ENCODE measurements around the gene FTSJ3. TPM values are rescaled to one million over a fixed set of nuclear protein-coding genes. Genes with fewer than 3 reads are reported as not detected.

FTSJ3 gene
- total RNA-seq, 2 donors from 2014 or later: 22.7 to 30.9 TPM

GRCh38 chr17:63821804-63822203 lies 5.7 kb downstream of the FTSJ3 start:
- H3K9me3 ChIP-seq: no peaks in the 10 kb centered on the region
- intact Hi-C loops (cut with DNase I): no loop called here
- peaks cover 9 to 45% of the 10 kb centered on the region in 2 donors for H3K36me3 ChIP-seq (replicated peaks in 1 of 2; ENCODE audit: insufficient read depth in 1 of 2, low read depth in 2 of 2)
- H3K27ac ChIP-seq: no peak overlapping the region
- ATAC-seq (no peak), DNase-seq (no peak)
- peaks cover 31% of the 10 kb centered on the region for H3K4me1 ChIP-seq
- TF ChIP-seq, protein P1, sequence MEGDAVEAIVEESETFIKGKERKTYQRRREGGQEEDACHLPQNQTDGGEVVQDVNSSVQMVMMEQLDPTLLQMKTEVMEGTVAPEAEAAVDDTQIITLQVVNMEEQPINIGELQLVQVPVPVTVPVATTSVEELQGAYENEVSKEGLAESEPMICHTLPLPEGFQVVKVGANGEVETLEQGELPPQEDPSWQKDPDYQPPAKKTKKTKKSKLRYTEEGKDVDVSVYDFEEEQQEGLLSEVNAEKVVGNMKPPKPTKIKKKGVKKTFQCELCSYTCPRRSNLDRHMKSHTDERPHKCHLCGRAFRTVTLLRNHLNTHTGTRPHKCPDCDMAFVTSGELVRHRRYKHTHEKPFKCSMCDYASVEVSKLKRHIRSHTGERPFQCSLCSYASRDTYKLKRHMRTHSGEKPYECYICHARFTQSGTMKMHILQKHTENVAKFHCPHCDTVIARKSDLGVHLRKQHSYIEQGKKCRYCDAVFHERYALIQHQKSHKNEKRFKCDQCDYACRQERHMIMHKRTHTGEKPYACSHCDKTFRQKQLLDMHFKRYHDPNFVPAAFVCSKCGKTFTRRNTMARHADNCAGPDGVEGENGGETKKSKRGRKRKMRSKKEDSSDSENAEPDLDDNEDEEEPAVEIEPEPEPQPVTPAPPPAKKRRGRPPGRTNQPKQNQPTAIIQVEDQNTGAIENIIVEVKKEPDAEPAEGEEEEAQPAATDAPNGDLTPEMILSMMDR (IDR thresholded peaks at IDR 0.05): no peak
- TF ChIP-seq POLR2A (IDR thresholded peaks at IDR 0.05): no peak
- no peaks in the 10 kb centered on the region for H3K27me3 ChIP-seq
- no peak overlapping the region for H3K4me3 ChIP-seq
- WGBS, 2 donors: 78 to 82% methylated on average over 6 of the region's 6 CpGs

GRCh38 chr17:63820963-63821561 lies 6.4 kb downstream of the FTSJ3 start:
- Histone ChIP-seq H3K9me3 (no peaks in the 10 kb centered on the region), H3K4me1 (peaks cover 26% of the 10 kb centered on the region), H3K36me3 (replicated peaks in 1 of 2; ENCODE audit: insufficient read depth in 1 of 2, low read depth in 2 of 2) (peaks cover 10 to 53% of the 10 kb centered on the region in 2 donors), H3K27me3 (no peaks in the 10 kb centered on the region), H3K4me3 (no peak overlapping the region), H3K27ac (no peak overlapping the region)
- intact Hi-C loops (cut with DNase I): no loop called here
- WGBS, 2 donors: 75 to 85% methylated on average over 10 of the region's 10 CpGs
- DNase-seq (no peak), ATAC-seq (no peak)
- TF ChIP-seq POLR2A (IDR thresholded peaks at IDR 0.05): no peak
- TF ChIP-seq, protein P1 (IDR thresholded peaks at IDR 0.05): no peak

- WGBS, 2 donors: 54 to 61% methylated on average over 21 of the region's 21 CpGs
- Histone ChIP-seq H3K4me3 (no peak overlapping the region), H3K4me1 (peaks cover 19% of the 10 kb centered on the region), H3K36me3 (replicated peaks in 1 of 2; ENCODE audit: insufficient read depth in 1 of 2, low read depth in 2 of 2) (peaks cover 14 to 61% of the 10 kb centered on the region in 2 donors), H3K9me3 (no peaks in the 10 kb centered on the region), H3K27ac (peak overlapping the region; percentile 28 to 69 (median 50)), H3K27me3 (no peaks in the 10 kb centered on the region)
- TF ChIP-seq POLR2A (IDR thresholded peaks at IDR 0.05): no peak
- TF ChIP-seq, protein P1 (IDR thresholded peaks at IDR 0.05): no peak
- DNase-seq (no peak), ATAC-seq (no peak)
- intact Hi-C loops (cut with DNase I): no loop called here
Measured at GRCh38 chr17:63819585-63820537, 7.6 kb downstream of the FTSJ3 start.

GRCh38 chr17:63819131-63819530 lies 8.3 kb downstream of the FTSJ3 start:
- no peak overlapping the region for H3K4me3 ChIP-seq
- 25 to 41% methylated on average over 6 of the region's 6 CpGs for WGBS, 2 donors
- H3K27me3 ChIP-seq: no peaks in the 10 kb centered on the region
- DNase-seq: no peak
- intact Hi-C loops (cut with DNase I): no loop called here
- peaks cover 19% of the 10 kb centered on the region for H3K4me1 ChIP-seq
- H3K27ac ChIP-seq: peak overlapping the region; percentile 28 to 69 (median 50)
- peaks cover 14 to 56% of the 10 kb centered on the region in 2 donors for H3K36me3 ChIP-seq (replicated peaks in 1 of 2; ENCODE audit: insufficient read depth in 1 of 2, low read depth in 2 of 2)
- no peaks in the 10 kb centered on the region for H3K9me3 ChIP-seq
- no peak for TF ChIP-seq POLR2A (IDR thresholded peaks at IDR 0.05)
- TF ChIP-seq, protein P1 (IDR thresholded peaks at IDR 0.05): no peak
- ATAC-seq: peak; percentile 60
